Sigmoid colon (tissue), 4 donors: ENCODE data around the gene UPF2.

Experiments used
- POLR2A ChIP-seq, 2 donors: fragments of 450-650 bp; IDR thresholded peaks; one replicate each; pipeline ENCODE4 v1.6.1; 2016; ENCODE audit warnings: antibody characterized with exemption in 2 of 2, mild to moderate bottlenecking in 2 of 2, moderate library complexity in 2 of 2
- POLR2AphosphoS5 ChIP-seq, 4 donors: sonication (generic); formaldehyde crosslinking; IDR thresholded peaks; one replicate each; pipeline ENCODE4 v1.6.1; 2017; ENCODE audit warnings: antibody characterized with exemption in 4 of 4
- TF ChIP-seq, protein P1 (sequence below), 4 experiments: fragments of 450-650 bp in 3 of 4; fragments of 200-600 bp in 1 of 4; IDR thresholded peaks; one replicate each; pipeline ENCODE4 v1.5.1; 2016 to 2019; ENCODE audit warnings: antibody characterized with exemption in 4 of 4, mild to moderate bottlenecking in 3 of 4, moderate library complexity in 2 of 4

DNA sequence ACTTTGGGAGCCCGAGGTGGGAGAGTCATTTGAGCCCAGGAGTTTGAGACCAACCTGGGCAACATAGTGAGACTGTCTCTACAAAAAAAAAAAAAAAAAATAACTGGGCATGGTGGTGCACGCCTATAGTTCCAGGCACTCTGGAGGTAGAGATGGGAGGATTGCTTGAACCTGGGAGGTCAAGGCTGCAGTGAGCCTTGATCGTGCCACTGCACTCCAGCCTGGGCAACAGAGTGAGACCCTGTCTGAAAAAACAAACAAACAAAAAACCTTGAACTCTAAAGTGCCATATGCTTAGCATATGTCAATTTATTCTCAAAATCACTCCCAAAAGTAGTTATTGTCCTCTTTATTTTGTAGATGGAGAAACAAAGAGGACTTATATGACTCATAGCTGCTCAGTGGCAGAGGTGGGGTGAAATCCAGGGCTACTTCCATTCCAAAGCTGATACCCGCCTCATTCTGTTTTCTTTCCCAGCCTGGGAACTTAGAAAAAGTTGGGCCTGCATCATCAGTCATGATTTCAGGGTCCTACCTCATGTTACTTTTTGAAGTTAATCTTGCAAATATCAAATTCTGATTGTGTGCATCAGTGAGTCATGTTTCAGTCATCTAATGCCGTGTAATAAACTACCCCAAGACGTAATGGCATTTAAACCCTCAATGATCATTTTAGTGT, 39.4 kb upstream of the UPF2 start:
- TF ChIP-seq, protein P1, sequence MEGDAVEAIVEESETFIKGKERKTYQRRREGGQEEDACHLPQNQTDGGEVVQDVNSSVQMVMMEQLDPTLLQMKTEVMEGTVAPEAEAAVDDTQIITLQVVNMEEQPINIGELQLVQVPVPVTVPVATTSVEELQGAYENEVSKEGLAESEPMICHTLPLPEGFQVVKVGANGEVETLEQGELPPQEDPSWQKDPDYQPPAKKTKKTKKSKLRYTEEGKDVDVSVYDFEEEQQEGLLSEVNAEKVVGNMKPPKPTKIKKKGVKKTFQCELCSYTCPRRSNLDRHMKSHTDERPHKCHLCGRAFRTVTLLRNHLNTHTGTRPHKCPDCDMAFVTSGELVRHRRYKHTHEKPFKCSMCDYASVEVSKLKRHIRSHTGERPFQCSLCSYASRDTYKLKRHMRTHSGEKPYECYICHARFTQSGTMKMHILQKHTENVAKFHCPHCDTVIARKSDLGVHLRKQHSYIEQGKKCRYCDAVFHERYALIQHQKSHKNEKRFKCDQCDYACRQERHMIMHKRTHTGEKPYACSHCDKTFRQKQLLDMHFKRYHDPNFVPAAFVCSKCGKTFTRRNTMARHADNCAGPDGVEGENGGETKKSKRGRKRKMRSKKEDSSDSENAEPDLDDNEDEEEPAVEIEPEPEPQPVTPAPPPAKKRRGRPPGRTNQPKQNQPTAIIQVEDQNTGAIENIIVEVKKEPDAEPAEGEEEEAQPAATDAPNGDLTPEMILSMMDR (IDR thresholded peaks at IDR 0.05), result no peak
- TF ChIP-seq POLR2A (IDR thresholded peaks at IDR 0.05) (no peak), POLR2AphosphoS5 (IDR thresholded peaks at IDR 0.05) (no peak)
